ENCODE results near the gene TMEM98.
"Not testable (repeated sequence)": the region's sequence is repeated elsewhere in the genome, so short reads cannot be mapped to it uniquely, and the experiment has no call there.

TMEM98 gene, protein sequence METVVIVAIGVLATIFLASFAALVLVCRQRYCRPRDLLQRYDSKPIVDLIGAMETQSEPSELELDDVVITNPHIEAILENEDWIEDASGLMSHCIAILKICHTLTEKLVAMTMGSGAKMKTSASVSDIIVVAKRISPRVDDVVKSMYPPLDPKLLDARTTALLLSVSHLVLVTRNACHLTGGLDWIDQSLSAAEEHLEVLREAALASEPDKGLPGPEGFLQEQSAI

DNA sequence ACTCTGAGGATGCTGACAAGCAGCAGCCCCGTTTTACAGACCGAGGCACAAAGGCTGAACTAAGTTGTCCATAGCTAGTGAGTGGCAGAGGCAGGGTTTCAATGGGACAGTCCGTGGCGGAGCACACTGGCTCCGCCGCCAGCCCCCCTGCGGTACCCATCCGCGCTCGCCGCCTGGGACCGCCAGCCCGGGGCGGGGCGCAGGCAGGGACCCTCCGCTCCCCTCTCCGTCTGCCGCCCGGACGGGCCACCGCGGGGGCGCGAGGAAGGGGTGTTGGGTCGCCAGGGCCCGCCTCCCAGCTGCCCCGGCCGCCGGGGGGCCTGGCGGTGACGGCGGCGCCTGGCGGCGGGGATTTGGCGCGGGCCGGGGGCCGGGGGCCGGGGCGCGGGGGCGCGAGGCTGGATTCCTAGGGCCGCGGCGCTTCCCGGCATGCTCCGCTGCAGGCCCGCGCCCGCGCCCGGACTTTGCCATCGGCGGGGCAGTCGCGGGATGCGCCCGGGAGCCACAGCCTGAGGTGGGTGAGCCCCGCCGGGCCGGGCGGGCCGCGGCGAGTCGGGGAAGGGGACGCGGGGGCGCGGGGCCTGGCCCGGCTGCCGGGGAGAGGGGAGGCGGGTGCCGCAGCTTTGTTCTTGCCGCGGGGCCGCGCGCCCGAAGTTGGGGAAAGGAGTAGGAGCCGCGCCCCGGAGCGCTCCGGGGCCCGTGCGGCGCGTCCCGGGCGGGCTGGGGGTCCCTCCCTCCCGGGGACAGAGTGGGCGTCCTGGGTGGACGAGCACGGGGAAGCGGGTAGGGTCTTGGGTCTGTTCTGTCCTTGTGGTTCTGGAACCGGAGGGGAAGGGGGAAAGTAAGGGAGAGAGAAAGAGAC lies at the start of gene TMEM98:
TSS of gene TMEM98 (plus strand) at position 430 of the 862 bp plus-strand sequence. CDS start 3,376 bp downstream, outside the sequence.
- no peak for DNase-seq (ENCODE audit: low read depth)

DNA sequence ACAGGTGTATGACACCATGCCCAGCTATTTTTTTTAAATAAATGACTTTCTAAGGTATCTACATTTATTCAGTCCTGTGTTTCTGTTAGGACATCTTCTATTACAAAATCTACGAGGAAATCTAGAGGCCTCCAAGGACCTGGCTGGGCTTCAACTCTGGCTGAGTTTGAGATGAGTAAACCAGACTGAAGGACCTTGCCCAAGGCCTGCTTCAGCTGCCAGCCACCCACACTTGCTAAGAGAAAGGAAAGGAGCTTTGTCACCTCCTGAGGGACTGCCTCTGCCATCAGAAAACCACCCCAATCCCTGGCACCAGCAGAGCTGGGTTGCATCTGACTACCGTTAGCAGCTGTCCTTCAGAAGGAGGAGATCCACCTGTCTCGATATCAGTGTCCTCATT lies 49.7 kb upstream of the TMEM98 start:
- DNase-seq (ENCODE audit: low read depth) = peak; percentile 82

DNA sequence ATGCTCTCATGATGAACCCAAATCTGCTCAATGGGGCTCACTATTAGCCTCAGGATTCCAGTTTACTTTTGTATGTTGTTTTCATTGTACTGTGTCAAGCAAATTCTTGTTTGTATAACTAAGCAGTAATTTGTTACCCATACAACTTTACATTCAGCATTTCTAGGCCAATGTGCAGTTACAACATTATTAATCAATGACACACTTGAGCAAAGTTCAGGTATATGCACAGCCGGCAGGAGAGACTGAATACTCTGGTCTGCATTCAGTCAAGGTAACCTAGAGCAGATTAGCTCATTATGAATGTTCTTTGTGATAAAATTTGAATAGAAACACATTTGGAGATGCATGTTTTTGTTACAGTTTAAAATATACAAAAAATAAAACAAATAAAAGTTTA lies 48.8 kb upstream of the TMEM98 start:
- no peak for DNase-seq (ENCODE audit: low read depth)

DNA sequence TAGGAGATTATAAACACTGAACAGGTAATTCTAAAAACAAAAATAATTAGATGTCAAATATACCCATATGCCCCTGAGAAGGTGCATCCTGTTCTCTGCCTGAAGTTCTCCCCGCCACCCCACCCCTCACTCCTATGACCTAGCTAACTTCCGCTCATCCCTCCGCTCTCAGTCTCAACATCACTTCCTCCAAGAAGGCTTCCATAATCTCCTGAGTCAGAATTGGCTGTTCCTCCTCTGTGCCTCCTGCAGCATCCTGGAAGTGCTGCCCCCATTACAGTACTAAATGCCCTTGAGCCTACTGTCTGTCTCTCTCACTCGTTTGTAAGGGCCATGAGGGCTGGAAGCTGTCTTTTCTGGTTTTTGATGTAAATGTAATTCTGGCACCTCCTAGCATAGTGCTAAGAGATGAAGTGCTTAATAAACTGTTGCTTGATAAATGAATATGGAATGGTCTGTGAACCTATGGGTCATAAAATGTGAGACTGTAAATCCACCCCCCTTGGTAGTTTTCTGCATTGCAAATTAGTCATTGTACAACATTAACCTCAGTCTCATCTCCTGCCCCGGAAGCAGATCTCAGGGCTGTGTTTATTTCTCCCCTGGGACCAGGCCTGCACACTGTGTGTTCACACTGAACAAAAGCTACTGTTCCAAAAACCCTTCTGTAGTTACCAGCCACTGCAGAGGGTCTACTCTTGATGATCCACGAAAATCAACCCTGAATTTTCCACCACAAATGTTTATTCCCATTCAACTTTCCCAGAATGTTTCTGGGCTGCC lies 47.1 kb upstream of the TMEM98 start:
- DNase-seq (ENCODE audit: low read depth) = no peak

DNA sequence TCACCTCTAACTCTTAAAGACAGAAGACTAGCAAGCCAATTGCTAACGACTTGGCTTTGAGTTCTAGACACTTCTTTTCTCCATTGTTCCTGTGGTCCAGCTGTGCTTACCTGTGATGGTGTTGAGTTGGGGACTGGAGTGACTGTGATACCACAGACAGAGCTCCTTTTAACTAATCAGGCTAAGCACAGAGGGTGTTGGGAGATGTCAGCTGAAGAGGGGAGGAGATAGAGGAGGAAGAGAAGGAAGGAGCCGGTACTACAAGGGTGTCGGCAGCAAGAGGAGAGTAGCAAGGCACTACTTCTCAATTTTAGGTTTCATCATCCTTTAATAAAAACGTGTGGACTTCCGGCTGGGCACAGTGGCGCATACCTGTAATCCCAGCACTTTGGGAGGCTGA lies 45.9 kb upstream of the TMEM98 start:
- no peak for DNase-seq (ENCODE audit: low read depth)

DNA sequence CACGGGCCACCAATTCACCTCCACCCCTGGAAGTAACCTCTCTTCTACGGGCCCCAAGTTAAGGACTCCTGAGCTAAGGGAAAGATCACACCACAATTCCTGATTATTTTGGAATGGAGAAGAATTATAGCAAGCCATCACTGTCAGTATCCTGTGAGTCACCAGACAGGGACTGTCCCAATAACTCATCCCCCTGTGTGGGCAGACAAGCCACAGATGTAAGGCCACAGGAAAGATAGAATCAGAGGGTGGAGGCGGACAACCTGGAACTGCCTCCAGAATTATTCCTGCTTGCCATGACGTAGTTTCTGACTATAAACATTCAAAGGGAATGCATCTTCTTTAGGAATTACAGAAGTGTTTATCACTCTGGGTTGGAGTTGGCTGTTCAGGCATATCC lies 45.2 kb upstream of the TMEM98 start:
- no peak for DNase-seq (ENCODE audit: low read depth)

DNA sequence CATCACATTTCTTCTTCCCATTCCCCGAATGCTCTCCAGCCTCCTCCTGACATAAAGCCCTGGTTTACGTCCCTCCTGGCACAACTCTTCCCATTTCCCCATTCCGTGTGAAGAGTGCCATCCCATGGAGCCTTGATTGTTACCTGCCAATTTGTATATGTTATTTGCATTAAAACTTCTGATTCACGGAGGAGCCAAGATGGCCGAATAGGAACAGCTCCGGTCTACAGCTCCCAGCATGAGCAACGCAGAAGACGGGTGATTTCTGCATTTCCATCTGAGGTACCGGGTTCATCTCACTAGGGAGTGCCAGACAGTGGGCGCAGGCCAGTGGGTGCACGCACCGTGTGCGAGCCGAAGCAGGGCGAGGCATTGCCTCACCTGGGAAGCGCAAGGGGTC lies 41.0 kb upstream of the TMEM98 start:
- DNase-seq (ENCODE audit: low read depth) = not testable (repeated sequence)

DNA sequence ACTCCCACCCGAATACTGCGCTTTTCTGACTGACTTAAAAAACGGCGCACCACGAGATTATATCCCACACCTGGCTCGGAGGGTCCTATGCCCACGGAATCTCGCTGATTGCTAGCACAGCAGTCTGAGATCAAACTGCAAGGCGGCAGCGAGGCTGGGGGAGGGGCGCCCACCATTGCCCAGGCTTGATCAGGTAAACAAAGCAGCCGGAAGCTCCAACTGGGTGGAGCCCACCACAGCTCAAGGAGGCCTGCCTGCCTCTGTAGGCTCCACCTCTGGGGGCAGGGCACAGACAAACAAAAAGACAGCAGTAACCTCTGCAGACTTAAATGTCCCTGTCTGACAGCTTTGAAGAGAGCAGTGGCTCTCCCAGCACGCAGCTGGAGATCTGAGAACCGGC lies 40.5 kb upstream of the TMEM98 start:
- not testable (repeated sequence) for DNase-seq (ENCODE audit: low read depth)

DNA sequence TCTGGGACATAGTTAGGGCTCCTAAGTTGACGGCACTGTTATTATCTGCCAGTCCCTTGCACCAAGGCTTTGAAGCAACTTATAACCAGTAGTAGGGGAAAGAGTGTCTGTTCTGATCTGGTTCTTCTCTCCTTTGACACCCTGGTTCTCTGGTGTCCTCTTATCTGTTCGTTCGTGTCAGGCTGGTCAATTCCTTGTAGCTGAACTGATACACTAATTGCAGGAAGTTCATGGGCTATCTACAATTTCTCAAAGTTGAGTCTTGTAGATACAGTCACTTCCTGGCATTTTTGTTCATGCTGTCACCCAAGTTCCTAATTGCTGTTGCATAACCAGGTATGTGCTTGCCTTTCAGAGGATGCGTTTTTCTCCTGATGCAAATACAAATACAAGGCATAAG lies 33.7 kb upstream of the TMEM98 start:
- DNase-seq (ENCODE audit: low read depth) = no peak

DNA sequence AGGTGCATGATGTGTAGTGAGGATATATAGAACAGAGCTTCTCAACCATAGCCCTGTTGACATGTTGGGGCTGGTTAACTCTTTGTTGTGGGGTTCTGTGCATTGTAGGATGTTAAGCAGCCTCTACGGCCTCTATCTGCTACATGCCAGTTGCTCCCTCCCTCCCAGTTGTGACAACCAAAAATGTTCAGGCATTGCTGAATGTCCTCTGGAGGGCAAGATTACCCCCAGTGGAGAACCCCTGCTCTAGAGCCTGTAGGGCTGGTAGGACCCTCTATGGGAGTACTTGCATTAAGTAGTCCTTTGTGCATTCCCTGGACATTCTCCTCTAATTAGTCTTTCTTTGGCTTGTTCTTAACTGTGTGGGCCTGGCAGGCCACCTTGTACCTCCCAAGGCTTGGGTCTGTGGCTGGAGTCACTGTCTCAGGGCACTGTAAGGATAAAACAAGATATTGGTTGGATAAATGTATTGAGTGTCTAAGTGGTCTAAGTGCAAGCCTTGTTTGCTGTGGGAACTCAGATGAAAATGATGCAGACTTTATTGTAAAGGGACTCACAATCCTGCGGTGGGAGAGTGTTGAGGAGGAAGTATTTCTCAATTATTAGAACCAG lies 31.2 kb upstream of the TMEM98 start:
- no peak for DNase-seq (ENCODE audit: low read depth)

DNA sequence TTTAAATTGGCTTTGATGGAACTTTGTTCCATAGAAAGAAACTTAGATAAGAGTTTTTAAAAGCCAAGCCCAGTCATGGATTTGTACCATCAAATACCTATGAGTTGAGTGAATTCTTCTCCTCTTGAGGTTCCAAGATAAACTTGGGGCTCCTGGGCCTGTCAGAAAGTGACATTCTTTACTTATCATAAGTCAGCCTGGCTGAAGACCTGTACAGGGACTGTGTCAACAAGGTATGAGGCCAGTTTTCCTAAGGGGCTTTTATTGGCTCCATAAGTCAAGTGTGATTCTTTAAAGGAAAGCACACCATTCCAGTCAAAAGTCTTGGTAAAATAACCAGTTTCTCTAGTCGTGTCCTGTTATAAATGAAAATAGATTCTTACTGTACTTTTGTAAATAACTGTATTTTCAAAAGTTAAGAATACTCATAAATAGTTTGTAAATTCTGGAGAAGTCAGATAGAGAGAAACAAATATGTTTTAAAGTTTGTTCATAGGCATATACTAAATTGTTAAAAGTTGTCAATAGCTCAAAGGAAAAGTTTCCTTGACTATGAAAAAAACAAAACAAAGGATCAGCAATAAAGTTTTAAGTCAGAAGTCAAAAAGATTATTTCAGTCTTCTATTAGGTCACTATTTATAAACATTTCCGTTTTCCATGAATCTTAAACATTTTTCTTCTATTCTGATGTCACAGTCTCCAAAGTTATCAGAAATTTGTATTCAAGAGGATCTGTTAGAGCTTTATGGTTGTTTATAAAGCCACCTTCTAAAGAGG lies 28.5 kb upstream of the TMEM98 start:
- DNase-seq (ENCODE audit: low read depth) = no peak

DNA sequence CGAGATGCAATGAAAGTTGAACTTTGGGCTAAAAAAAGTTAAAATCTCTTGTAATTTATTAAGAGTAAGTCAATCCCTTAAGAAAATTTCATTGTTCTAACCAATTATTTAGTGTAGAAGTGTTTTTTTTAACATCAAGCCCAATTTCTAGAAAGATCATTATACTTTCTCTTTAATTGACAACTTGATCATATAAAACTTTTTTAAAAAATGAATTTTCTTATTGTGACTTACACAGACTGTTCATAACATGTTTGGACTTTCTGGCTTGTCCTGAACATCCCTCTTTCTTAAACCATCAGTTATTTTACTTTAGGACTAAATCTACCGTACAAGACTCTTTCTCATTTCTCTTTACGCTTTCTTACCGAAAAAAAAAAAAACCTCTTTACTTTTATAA lies 26.2 kb upstream of the TMEM98 start:
- no peak for DNase-seq (ENCODE audit: low read depth)

DNA sequence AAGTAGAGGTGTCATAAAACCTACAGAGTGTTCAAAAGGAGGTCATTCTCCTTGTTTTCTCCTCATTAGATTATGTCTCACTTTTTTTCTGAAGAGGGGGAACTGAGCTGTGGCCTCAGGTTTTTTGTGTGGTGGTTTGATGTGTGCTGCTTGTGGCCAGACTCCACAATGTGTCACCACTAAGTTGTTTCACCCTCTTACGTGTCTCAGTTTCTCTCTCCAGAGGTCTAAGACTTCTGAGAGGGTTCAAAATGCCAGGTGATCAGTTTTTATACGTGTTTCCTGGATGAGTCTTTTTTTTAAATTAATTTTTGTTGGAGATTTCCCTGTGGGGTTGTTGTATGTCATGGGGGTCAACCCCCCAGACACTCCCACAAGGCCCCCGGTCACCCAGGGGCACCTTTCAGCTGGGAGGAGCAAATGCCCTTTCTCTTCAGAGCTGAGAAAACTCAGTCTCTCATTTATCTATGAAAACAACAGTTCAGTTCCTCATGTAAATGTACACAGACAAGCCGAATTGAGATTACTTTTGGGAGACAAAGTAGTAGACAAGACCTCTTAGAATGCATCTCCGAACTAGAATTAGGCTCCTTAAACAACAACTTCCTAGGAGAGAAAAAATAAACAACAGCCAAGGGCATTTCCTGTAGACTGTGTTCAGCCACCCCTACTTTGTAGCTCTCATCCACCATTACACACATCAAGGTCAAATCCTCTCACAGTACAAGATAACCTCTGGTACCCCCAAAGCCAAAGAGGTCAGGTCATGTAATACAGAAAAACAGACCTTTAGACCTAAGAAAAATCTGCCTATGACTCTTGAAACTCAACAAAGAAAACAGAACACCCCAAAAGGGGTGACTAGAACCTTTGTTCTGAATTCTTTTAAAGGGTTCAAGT lies 23.9 kb upstream of the TMEM98 start:
- DNase-seq (ENCODE audit: low read depth) = no peak

DNA sequence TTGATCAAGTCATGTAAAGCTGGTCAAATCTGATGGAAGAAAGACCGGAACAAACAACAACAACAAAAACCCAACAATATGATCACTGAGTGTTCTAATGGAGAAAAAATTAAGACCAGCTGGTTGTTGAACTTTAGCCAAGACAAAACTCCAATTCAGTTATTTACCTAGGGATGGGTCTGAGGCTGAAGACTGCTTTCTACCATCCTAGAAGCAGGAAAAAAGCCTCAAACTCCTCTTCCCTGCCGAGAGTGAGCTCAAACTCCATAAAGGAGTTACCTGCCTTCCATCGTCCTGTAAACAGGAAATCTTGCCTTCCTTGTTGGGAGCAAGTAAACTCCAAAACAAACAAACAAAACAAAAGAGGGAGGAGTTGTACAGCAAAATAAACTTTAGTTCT lies 23.1 kb upstream of the TMEM98 start:
- DNase-seq (ENCODE audit: low read depth) = no peak

DNA sequence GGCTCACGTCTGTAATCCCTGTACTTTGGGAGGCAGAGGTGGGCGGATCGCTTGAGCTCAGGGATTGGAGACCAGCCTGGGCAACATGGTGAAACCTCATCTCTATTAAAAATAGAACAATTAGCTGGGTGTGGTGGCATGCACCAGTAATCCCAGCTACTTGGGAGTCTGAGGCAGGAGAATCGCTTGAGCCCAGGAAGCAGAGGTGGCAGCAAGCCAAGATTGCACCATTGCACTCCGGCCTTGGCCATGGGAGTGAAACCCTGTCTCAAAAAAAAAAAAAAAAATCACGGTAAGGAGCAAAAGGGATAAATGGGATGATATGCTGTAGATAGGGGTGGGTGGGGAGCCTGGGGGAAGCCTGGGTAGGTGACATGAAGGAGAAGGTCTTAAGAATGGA lies 20.4 kb upstream of the TMEM98 start:
- DNase-seq (ENCODE audit: low read depth) = no peak

DNA sequence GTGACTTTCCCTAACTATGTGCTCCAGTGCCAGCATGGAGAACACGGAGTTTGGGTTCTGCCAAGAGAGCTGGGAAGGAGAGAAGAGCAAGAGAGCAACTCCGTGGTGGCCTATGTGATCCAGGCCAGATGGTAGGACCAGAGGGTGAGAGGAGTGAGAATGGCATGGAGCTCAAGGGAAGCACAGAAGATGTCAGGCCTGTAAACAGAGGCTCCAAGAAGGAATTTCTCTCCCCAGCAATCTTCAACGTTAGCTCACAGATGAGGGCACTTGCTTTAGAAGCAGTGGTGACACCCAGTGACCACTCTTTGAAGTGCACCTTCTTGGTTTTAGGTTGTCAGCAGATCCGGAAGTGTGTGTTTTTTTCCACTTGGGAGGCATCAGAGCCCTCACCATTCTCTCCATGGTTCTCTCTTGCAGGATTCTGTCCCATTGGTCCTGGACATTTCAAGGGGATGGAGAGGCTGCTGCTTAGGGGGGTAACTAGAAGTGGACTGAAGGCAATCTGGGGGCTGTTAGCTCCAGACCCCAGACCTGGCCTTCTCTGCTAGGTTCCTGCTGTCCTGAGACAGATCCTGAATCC lies 18.1 kb upstream of the TMEM98 start:
- DNase-seq (ENCODE audit: low read depth) = peak; percentile 75

DNA sequence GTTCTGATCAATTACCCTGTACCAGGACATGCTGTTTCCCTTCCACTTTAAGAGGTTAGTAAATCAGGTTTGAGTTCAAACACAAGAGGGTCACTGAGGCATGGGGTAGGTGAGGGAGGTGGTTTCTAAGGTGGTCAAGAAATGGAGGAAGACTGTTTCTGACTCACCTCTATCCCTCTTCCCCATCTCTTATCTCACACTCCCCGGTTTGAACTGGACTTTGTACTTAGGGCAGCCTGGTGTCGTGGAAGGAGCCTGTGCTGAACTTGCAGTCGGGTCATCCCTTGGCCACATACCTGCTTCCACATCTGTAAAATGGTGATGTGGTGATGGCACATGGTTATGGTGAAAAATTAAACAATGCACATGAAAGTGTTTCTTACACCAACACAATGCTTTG lies 17.2 kb upstream of the TMEM98 start:
- DNase-seq (ENCODE audit: low read depth) = no peak

DNA sequence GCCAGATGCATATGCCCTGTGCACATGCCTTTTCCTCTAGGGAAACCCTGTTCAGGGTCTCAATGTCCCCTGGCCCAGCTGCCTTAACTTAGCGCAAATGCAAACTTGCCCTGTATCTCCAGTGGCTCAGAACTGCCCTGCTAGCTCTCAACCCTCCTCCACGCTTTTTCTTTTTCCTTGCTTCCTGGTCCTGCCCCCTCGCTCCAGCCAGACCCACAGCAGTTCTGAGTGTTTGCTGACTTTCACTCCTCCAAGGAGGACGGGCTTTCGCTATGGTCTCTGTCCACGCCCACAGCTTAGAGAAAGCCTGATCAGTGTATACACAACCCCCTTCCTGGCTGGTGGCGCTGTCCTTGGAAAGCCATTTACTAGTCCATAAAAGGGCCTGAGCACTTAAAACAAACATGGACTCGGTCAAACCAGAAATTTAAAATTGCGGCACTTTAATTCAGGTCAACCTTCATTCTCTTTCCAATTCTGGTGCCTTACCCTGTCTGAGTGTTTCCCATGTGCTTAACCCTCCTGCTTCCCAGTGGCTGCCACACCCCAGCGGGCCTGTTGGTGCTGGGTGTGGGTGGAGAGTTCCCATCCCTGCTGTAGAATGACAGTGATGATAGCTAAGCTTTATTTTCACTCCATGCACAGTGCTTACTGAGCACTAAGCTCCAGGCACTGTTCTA lies 15.6 kb upstream of the TMEM98 start:
- DNase-seq (ENCODE audit: low read depth) = peak; percentile 64

DNA sequence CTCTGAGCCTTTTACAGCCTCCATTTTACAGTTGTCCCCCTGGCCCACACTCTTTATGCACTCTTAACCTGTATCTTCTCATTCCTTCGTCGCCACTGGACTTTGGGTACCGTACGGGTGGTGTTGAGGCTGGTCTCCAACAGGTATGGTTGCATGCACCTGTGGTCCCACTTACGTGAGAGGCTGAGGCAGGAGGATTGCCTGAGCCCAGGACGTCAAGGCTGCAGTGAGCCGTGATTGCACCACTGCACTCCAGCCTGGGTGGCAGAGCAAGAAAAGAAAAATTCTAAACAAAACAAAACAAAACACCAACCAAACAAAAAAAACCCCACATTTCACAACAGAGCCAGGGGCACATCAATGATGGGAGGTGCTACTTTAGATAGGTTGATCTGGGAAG lies 14.4 kb upstream of the TMEM98 start:
- no peak for DNase-seq (ENCODE audit: low read depth)

DNA sequence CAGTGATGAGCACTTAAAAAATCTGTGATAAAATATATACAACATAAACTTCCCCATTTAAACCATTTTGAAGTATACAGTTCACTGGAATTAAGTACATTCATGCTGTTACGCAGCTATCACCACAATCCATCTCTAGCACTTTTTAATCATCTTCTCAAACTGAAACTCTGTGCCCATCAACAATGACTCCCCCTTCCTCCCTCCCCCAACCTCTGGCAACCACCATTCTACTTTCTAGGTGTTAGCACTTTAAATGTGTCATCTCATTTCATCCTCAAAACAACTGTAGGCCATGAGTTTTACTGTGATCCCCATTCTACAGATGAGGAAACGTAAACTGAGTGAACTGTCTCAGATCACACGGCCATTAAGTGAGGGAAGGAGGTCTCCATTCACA lies 13.8 kb upstream of the TMEM98 start:
- no peak for DNase-seq (ENCODE audit: low read depth)
